Stimulated activated CD8-positive, alpha-beta memory T cell treated with anti-CD3 and anti-CD28 coated beads, Interleukin-7, amount 100 ng/mL, for 4 hours (primary cell): ENCODE measurements around the gene LZTS3.
"Not testable (repeated sequence)": the region's sequence is repeated elsewhere in the genome, so short reads cannot be mapped to it uniquely, and the experiment has no call there.

Experiments
- DNase-seq, 2 donors: peaks; one replicate each; pipeline ENCODE4 v3.0.0-alpha.2; 2020; ENCODE audit warnings: low read depth in 2 of 2

LZTS3 gene

DNA sequence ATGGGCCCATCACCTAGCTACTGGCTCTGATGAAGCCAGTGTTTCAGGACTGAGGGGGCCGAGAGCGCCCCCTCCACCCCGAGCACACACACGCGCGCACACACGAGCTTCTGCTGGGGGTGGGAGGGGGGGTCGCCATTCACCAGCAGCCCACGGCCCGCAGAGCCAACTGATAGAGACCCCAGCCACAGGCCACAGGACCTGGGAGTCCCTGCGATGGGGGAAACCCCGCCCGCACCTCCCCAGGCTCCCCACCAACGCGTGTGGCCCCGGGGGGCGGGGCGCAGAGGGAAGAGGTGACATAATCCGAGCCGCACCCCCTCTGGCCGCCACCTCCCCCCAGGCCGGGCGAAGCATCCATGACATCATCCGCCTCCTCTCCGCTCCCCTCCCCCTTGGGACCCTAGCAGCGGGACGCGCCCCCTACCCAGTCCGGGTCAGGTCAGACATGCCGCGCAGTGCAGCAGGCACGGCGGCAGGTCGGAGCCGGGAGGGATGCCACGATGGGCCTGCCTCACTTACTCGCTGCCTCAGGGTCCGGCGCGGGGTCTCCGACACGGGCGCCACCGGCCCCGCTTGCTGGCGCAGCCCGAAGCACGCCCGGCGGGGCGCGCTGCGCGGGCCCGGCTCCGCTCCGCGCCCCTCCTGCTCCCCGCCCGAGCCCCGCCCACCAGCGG lies at the start of gene LZTS3:
TSS of gene LZTS3 (minus strand) at position 617 of the 677 bp plus-strand sequence. CDS start 6,386 bp downstream, outside the sequence.
- peak; percentile 73 to 86 for DNase-seq

DNA sequence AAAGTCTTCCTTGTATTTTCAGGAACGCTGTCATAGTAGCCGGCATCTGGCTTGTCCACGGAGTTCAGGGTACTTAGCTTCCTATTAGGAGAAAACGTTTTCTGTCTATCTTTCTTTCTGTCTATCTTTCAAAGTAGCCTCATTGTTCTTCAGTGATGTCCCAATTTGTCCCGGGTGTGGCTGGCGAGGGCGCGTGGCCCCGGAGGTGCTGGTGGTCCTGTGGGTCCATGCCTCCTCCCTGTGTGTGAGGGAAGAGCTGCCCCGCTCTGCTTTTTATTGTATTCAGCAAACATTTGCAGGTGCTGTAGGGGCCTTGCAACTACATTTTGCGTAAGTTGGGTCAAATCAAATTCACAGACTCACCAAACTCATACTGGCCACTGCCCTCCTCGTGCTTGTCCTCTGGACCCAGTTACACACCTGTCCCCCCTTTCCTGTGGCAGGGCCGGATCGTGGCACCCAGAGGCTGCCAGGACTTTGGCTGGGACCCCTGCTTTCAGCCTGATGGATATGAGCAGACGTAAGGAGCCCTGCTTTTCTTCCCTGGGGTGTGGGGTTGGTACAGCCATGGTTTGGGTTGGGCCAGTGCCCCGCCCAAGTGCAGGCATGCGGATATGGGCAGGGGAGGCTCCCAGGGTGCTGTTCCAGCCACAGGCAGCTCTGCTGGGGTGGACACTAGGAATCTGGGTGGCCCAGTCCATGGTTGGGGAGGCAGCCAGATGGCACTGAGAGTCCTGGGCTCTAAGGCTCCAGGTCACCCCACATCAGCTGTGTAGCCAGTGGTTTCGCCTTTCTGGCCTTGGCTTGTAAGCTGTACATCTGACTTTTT lies 48.3 kb upstream of the LZTS3 start:
- DNase-seq = no peak

DNA sequence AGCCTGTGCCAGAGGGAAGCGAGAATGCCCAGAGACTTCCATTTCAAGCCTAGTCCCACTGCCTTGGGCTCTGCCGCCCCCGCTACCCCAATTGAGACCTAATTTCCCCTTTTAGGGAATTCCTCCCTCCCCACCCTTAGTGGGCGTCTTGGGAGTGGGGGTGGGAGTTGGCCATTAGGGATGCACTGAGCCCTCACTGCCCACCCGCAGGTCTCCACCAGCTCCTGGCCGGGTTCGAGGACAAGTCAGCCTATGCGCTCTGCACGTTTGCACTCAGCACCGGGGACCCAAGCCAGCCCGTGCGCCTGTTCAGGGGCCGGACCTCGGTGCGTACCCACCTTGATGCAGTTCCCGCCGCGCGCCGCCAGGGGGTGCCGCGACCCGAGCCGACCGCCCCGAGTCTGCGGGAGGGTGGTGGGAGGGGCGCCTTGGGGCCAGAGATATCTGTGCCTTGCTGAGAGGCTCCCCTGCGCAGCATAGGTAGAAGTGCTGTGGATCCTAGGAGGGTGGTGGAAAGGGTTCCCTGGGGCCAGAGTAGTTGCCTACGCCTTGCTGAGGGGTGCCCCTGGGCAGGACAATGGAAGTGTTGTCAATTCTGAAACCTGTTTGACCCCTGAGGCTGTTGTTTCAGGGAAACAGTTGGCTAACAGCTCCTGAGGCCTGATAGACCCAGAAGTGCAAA lies 45.1 kb upstream of the LZTS3 start:
- peak; percentile 50 to 56 for DNase-seq

DNA sequence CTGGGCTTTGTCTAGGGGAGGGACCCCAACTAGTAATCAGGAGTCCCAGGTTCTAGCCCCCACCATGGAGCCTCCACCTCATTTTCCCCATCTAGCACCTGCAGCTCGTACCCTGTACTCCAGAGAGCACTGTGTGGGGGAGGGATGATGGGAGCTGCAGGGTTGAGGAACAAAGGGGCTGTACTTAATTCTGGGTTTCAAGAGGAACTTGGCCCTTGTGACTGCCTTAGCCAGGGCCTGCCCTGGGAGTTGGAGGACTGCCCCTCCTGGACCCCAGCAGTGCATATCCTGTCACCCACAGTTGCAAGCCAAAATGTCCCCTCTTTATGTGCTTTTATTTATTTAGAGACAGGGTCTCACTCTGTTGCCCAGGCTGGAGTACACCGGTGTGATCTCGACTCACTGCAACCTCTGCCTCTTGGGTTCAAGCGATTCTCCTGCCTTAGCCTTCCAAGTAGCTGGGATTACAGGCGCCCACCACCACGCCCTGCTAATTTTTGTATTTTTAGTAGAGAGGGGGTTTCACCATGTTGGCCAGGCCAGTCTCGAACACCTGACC lies 42.1 kb upstream of the LZTS3 start:
- DNase-seq = not testable (repeated sequence)

DNA sequence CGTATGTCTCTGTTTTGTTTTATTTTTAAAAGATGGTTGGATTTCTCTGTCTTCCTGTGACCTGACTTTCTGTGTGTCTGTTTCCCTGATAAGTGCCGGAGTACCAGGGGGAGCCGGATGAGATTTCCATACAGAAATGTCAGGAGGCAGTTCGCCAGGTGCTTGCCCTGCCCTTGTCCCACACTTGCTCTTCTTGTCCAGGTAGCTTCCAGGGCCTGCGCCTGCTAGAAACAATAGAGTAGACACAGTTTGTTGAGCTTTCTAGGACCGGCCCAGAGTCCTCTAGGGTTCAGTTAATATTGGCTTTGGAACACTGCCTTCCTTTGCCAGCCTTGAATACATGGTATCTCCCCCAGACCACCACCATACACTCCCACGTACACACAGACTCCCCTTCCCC lies 39.9 kb upstream of the LZTS3 start:
- no peak for DNase-seq

DNA sequence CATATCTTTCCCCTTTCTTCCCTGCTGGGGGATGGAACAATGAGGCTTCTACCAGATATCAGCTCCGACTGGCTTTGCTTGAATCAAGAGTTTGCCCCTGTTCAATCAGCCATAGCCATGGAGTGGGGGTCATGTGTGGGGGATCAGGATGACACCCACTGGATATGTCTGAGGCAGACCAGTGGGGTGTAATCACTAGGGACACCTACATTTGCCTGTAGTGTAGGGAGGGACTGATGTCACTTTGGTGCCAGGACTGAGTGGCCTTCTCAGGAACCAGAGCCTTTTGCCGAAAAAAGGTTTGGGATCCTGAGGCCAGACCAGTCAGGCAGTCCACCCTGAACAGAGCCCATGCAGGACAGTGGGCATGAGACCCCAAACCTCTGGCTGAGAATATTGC lies 37.0 kb upstream of the LZTS3 start:
- DNase-seq = no peak

GRCh38 chr20:3209946-3210317 lies 36.6 kb upstream of the LZTS3 start:
- no peak for DNase-seq

GRCh38 chr20:3209257-3209945 lies 36.1 kb upstream of the LZTS3 start, which contains the start of gene ITPA:
Gene ITPA (plus strand): TSS chr20:3209498. CDS start chr20:3209552, 54 bp downstream.
- peak; percentile 24 to 49 for DNase-seq

GRCh38 chr20:3208786-3209256 lies 35.5 kb upstream of the LZTS3 start:
- DNase-seq = no peak

DNA sequence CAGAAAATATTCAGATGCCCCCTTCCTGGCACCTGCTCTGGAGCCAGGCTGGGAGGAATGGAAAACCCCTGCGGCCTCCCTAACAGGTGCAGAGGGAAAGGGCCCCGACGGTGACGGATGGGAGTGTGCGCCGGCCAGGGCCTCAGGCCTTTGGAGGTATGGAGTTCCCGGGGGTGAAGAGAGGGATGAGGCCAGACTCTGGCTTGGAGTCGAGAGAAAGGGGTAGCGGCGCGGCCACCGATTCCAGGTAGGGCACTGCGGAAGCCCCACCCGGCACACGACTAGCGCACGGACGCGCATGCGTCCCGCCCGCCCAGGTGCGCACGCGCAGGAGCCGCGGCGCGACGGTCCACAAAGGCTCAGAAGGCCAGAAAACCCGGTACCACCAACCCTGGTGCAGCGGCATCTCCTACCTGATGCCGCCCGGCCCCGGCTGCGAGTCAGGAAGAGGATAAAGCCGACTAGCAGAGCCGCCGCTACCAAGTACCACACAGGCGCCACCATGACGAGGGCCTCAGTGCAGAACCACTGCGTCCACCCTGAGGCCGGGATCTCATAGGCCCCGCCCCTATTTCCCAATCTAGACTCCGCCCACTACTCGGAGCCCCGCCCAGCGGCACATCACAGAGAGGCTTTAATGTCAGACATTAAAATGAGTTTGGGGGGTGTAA lies 30.9 kb upstream of the LZTS3 start, which contains the start of gene DDRGK1:
TSS of gene DDRGK1 (minus strand) at position 559 of the 671 bp plus-strand sequence. CDS start at position 504, 55 bp downstream.
- peak; percentile 80 to 86 for DNase-seq

DNA sequence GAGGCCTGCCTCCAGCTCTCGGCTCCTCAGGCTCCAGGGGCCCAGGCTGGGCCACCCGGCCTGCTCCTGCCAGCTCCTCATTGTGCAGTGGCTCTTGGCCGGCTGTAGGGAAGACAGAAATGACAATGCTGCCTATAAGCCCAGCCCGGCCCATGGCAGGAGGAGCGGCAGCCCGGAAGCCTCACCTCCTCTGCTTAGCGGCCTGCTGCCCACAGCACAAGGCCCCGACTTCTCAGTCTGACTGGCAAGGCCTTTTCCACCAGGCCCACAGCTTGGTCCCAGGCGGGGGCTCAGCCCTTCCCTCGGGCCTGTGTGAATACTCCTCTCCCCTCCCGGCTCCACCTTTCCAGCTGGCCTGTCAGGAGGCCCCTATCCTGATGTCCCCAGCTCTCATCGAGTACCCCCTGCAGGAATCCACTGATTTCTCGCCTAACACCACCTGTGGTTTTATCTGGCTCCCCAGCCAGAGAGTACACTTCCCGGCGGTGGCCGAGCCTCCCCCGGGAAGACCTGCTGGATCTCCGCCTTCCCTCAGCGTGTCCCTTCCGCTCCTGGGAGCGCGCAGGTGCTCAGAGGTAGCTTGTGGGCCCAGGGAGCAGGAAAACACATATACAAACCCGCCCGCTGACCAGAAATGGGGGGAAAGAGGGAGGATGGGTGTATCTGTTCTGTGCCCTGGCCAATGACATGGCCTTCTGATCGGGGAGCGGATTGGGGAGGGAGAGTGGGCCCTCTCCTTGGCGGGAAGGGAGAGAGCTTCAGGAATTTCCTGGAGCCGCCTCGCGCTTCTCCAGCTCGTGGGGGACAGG lies 30.2 kb upstream of the LZTS3 start:
- DNase-seq = no peak

DNA sequence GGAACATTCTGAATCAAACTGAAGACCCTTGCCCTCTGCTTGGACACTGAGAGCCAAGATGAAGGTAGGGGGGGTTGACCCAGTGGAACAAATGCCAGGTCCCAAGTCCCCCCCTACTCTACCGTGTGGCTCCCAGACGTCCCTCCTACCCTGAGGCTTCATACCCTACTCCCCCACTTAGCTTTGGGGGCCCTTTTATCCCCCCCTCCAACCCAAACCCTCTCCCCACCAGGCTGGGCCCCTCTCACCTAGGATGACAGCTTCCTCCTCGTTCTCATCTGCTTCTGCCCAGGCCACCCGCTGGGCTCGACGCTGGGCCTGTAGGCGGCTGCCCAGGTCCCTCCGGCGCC lies 29.6 kb upstream of the LZTS3 start:
- DNase-seq = no peak

GRCh38 chr20:3199976-3200755 lies 26.8 kb upstream of the LZTS3 start:
- no peak for DNase-seq

DNA sequence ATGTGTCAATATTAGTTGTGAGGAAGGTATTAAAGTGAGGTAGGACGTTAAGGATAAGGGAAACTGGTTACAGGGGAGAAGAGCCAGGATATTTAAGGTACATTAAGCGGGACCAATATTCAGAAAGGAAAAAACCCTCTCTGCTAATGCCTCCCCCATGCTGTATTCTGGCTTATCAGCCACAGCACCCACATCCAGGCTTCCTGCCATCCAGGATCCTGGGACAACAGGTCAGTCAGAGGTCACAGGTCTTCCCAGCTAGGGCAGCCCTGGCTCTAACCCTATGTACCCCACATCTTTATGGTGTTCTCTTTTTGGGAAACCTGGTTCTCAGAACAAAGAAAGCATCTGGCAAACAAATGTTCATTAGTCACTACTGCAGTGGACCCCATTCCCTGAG lies 25.9 kb upstream of the LZTS3 start:
- DNase-seq = no peak

- DNase-seq = no peak
Observed at GRCh38 chr20:3195590-3196237, 22.4 kb upstream of the LZTS3 start.

DNA sequence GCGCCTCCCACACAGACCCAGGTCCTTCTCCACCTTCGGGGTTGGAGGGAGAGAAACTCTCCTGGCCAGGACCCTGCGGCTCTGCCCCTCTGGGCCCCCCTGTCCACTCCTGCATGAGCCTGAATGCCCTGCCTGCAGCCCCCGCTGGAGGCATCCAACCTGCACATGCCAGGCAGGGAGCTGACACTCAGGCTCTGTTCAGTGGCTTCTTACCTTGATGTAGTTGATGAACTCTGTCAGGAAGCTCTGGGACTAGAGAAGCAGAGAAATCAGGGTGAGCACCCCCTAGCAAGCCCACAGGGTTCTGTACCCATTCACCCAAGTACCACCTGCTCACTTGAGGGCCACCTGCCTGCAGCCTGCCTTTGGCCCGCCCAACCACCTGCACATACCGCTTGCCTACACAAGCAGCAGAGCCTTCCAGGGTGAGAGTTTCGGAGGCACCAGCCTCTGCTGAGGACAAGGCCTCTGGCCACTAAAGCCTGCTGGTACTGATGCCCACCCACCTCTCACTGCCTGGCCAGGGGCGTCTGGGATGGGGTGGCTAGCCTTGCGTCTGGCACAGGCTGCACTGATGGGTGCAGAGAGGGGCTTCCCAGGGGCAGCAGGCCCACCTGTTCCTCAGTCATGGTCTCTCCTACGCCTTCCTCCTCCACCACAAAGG lies 21.4 kb upstream of the LZTS3 start:
- no peak for DNase-seq

- no peak for DNase-seq
Observed at GRCh38 chr20:3193806-3194616, 20.7 kb upstream of the LZTS3 start.
